CD14-positive monocyte (primary cell): Measurements from ENCODE around the gene LAMC1. TPM values are rescaled to one million over a fixed set of nuclear protein-coding genes. Genes with fewer than 3 reads are reported as not detected.

ENCODE experiments used
- DNase-seq, 3 donors: peaks; one replicate each; pipeline ENCODE4 v3.0.0-alpha.2; 2011 to 2022
- H2AFZ ChIP-seq: 2 replicates; pipeline ENCODE4 v1.6.0; 2012; ENCODE audit warnings: mild to moderate bottlenecking, low read depth, low read length, inconsistent platforms; ENCODE audit not compliant: insufficient read depth, poor library complexity, severe bottlenecking
- H3K27ac ChIP-seq, 2 donors: 1 replicate in 1 of 2; 2 replicates in 1 of 2; pipeline ENCODE4 v1.5.1; 2012 to 2013; ENCODE audit warnings: low read length in 2 of 2, control low read depth in 1 of 2, inconsistent platforms in 1 of 2, low read depth in 1 of 2, mild to moderate bottlenecking in 1 of 2
- H3K27me3 ChIP-seq, 2 donors: one replicate each; pipeline versions ENCODE4 v1.6.0 to v1.6.1; 2011 to 2013; ENCODE audit warnings: low read length in 2 of 2; ENCODE audit not compliant: control insufficient read depth in 2 of 2, insufficient read depth in 2 of 2
- H3K36me3 ChIP-seq, 2 donors: replicated peaks in 1 of 2; 1 replicate in 1 of 2; 2 replicates in 1 of 2; pipeline versions ENCODE4 v1.5.1 to v1.6.1; 2012 to 2013; ENCODE audit warnings: low read length in 2 of 2, control low read depth in 1 of 2, inconsistent platforms in 1 of 2, mild to moderate bottlenecking in 1 of 2; ENCODE audit not compliant: insufficient read depth in 2 of 2, control insufficient read depth in 1 of 2
- H3K4me1 ChIP-seq, 2 donors: 1 replicate in 1 of 2; 2 replicates in 1 of 2; pipeline versions ENCODE4 v1.5.1 to v1.6.1; 2012 to 2013; ENCODE audit warnings: low read length in 2 of 2, control low read depth in 1 of 2, inconsistent platforms in 1 of 2, mild to moderate bottlenecking in 1 of 2, moderate library complexity in 1 of 2; ENCODE audit not compliant: insufficient read depth in 2 of 2, control insufficient read depth in 1 of 2
- H3K4me2 ChIP-seq: replicated peaks from 2 replicates; pipeline ENCODE3; 2012; ENCODE audit warnings: low read length, moderate library complexity, mild to moderate bottlenecking; ENCODE audit not compliant: poor library complexity, severe bottlenecking; ENCODE audit errors: extremely low read depth
- H3K4me3 ChIP-seq, 3 experiments: fragments of 200-600 bp in 1 of 3; sonication (generic) in 1 of 3; replicated peaks in 1 of 3; 1 replicate in 2 of 3; 2 replicates in 1 of 3; pipeline ENCODE4 v1.5.1; 2011 to 2013; ENCODE audit warnings: low read length in 3 of 3, mild to moderate bottlenecking in 3 of 3, control low read depth in 2 of 3, low read depth in 2 of 3, inconsistent platforms in 1 of 3, moderate library complexity in 1 of 3
- H3K79me2 ChIP-seq: 2 replicates; pipeline ENCODE4 v1.6.0; 2012; ENCODE audit warnings: mild to moderate bottlenecking, control low read depth, inconsistent platforms, low read length, moderate library complexity; ENCODE audit not compliant: insufficient read depth
- H3K9ac ChIP-seq: 2 replicates; pipeline ENCODE4 v1.6.0; 2017; ENCODE audit warnings: low read length, mild to moderate bottlenecking; ENCODE audit not compliant: insufficient read depth, poor library complexity, severe bottlenecking
- H3K9me3 ChIP-seq, 2 donors: replicated peaks in 1 of 2; 1 replicate in 1 of 2; 2 replicates in 1 of 2; pipeline versions ENCODE4 v1.5.1 to v1.6.1; 2012 to 2013; ENCODE audit warnings: low read length in 2 of 2, control low read depth in 1 of 2; ENCODE audit not compliant: control insufficient read depth in 1 of 2, insufficient read depth in 1 of 2
- H4K20me1 ChIP-seq: 2 replicates; pipeline ENCODE4 v1.6.0; 2012; ENCODE audit warnings: mild to moderate bottlenecking, low read length, control low read depth, moderate library complexity; ENCODE audit not compliant: insufficient read depth
- H3K27ac Mint-ChIP-seq, 7 donors: one replicate each; pipeline ENCODE4 v1.8.0; 2020; ENCODE audit warnings: mild to moderate bottlenecking in 7 of 7, mixed read lengths in 7 of 7, moderate library complexity in 6 of 7, inconsistent platforms in 2 of 7
- H3K27me3 Mint-ChIP-seq, 3 donors: one replicate each; pipeline ENCODE4 v1.8.0; 2021 to 2022; ENCODE audit warnings: low read depth in 3 of 3, mild to moderate bottlenecking in 3 of 3, mixed read lengths in 3 of 3, moderate library complexity in 3 of 3, inconsistent platforms in 1 of 3
- H3K36me3 Mint-ChIP-seq, 2 donors: one replicate each; pipeline ENCODE4 v1.8.0; 2020; ENCODE audit warnings: mixed read lengths in 2 of 2, inconsistent platforms in 1 of 2, mild to moderate bottlenecking in 1 of 2
- H3K4me1 Mint-ChIP-seq: one replicate; pipeline ENCODE4 v1.8.0; 2020; ENCODE audit warnings: mild to moderate bottlenecking, mixed read lengths
- H3K4me3 Mint-ChIP-seq, 2 donors: one replicate each; pipeline ENCODE4 v1.8.0; 2020; ENCODE audit warnings: mild to moderate bottlenecking in 2 of 2, mixed read lengths in 2 of 2, moderate library complexity in 1 of 2
- H3K9me3 Mint-ChIP-seq, 7 donors: one replicate each; pipeline ENCODE4 v1.8.0; 2020 to 2022; ENCODE audit warnings: mixed read lengths in 7 of 7, mild to moderate bottlenecking in 6 of 7, moderate library complexity in 6 of 7, inconsistent platforms in 2 of 7
- CTCF ChIP-seq: fragments of 200-600 bp; IDR thresholded peaks from one replicate; pipeline ENCODE4 v1.8.0; 2022; ENCODE audit warnings: antibody characterized with exemption, mild to moderate bottlenecking
- WGBS: methylation state at CpG from one replicate; pipeline ENCODE4 v1.1.5; 2013; ENCODE audit warnings: missing lambda C conversion rate; ENCODE audit not compliant: insufficient coverage; 5-methylcytosine and 5-hydroxymethylcytosine counted together
- intact Hi-C, 2 donors: fragments of 100-400 bp; cut with micrococcal nuclease; formaldehyde crosslinking; loops; one replicate each; pipeline versions ENCODE4 v1.15.0 to v1.15.1; 2023
- polyA plus RNA-seq, 3 donors: library from polyadenylated mRNA; depleted of rRNA in 1 of 3; unstranded in 2 of 3; stranded (reverse) in 1 of 3; fragments of 300-500 nt in 2 of 3; fragments of >200 nt in 1 of 3; fragmentation: Illumina TruSeq in 2 of 3; gene quantifications; 1 replicate in 2 of 3; 2 replicates in 1 of 3; pipeline ENCODE4 v1.2.3, GENCODE V29; 2012 to 2021

The LAMC1 gene
- polyA plus RNA-seq, 3 donors, result 0.34 to 1.7 (median 0.95) TPM

DNA sequence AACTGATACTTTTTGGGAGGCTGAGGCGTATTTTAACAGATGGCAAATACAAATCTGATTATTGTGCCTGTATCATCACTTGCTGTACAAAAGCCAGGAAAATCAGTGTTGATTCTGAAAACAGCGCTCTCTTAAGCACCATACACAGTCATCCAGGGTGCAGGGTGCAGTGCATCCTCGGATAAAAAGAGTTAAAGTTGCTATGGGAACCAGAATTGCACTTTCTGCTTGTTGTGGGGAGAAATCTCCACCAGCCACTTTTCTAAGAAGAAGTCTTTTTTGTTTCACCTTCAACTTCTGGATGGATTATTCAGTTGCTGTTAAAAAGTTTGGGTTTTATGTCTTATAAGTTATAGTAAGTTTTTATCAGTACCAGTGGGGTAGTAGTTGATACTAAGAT is 3.8 kb downstream of the LAMC1 start:
- no peak overlapping the region for H3K4me3 ChIP-seq
- H3K79me2 ChIP-seq, result no peaks in the 10 kb centered on the region
- DNase-seq, result no peak
- TF ChIP-seq CTCF, result no peak
- H4K20me1 ChIP-seq, result no peaks in the 10 kb centered on the region
- Mint-ChIP-seq H3K4me1 (peaks cover 23% of the 10 kb centered on the region), H3K27ac (no peak overlapping the region), H3K4me3 (no peak overlapping the region), H3K27me3 (peaks cover 28 to 46% (median 36%) of the 10 kb centered on the region in 3 donors), H3K36me3 (peaks cover 0 to 3% of the 10 kb centered on the region in 2 donors), H3K9me3 (peaks cover 0 to 6% (median under 1%) of the 10 kb centered on the region in 7 donors)
- H3K27me3 ChIP-seq, result peaks cover 15 to 47% of the 10 kb centered on the region in 2 donors
- intact Hi-C loops, result no loop called here
- no peak overlapping the region for H3K27ac ChIP-seq
- H3K9me3 ChIP-seq, result no peaks in the 10 kb centered on the region
- no peaks in the 10 kb centered on the region for H3K36me3 ChIP-seq
- no peak overlapping the region for H3K4me2 ChIP-seq
- no CpG with 5 or more reads among the region's 3 CpGs for WGBS
- H2AFZ ChIP-seq, result no peak overlapping the region
- H3K9ac ChIP-seq, result no peak overlapping the region
- peaks cover 18 to 25% of the 10 kb centered on the region in 2 donors for H3K4me1 ChIP-seq

GRCh38 chr1:183027791-183028190 is 4.6 kb downstream of the LAMC1 start:
- no peak overlapping the region for H3K4me3 ChIP-seq
- H3K9me3 ChIP-seq, result no peaks in the 10 kb centered on the region
- peaks cover 11 to 23% of the 10 kb centered on the region in 2 donors for H3K4me1 ChIP-seq
- H3K27ac Mint-ChIP-seq, result no peak overlapping the region
- peaks cover 14 to 39% of the 10 kb centered on the region in 2 donors for H3K27me3 ChIP-seq
- no peak for DNase-seq
- H3K36me3 ChIP-seq, result no peaks in the 10 kb centered on the region
- no peaks in the 10 kb centered on the region for H3K79me2 ChIP-seq
- H3K4me3 Mint-ChIP-seq, result no peak overlapping the region
- H3K4me2 ChIP-seq, result no peak overlapping the region
- H2AFZ ChIP-seq, result no peak overlapping the region
- peaks cover 23 to 40% (median 31%) of the 10 kb centered on the region in 3 donors for H3K27me3 Mint-ChIP-seq
- peaks cover 0 to 6% (median 0%) of the 10 kb centered on the region in 7 donors for H3K9me3 Mint-ChIP-seq
- H3K4me1 Mint-ChIP-seq, result peaks cover 18% of the 10 kb centered on the region
- no peaks in the 10 kb centered on the region for H4K20me1 ChIP-seq
- TF ChIP-seq CTCF, result no peak
- intact Hi-C loops, result no loop called here
- no peak overlapping the region for H3K27ac ChIP-seq
- no peak overlapping the region for H3K9ac ChIP-seq
- H3K36me3 Mint-ChIP-seq, result peaks cover 0 to 3% of the 10 kb centered on the region in 2 donors
